ENCODE measurements around the gene BCR. TPM values are rescaled to one million over a fixed set of nuclear protein-coding genes. Genes with fewer than 3 reads are reported as not detected.

Gene BCR
- total RNA-seq, 4 donors from 2014 or later = 36.9 to 514 (median 91.0) TPM

GRCh38 chr22:23151827-23152226 is 28.5 kb upstream of the BCR start:
- Histone ChIP-seq H3K36me3 (no peaks in the 10 kb centered on the region), H3K4me3 (no peak overlapping the region), H3K9me3 (no peaks in the 10 kb centered on the region), H3K27me3 (no peaks in the 10 kb centered on the region), H3K27ac (no peak overlapping the region), H3K4me1 (peaks cover 0 to 10% (median 1%) of the 10 kb centered on the region in 4 donors)
- DNase-seq = no peak
- intact Hi-C loops (cut with DNase I; ENCODE audit: low total_unique reads) (no loop called here), in situ Hi-C loops (cut with MboI; ENCODE audit: low pct_ligation_motif_present in 1 of 4, low pct_unique_long_range_greater_than_20kb in 1 of 4, low sequenced_read_pairs in 3 of 4) (loop anchor here in 1 of 4 donors (25.0 kb wide), 1 partner anchor 235 kb away; no protein-coding TSS in a partner anchor)
- 40 to 90% methylated on average over 1 to 16 of the region's 16 CpGs for WGBS, 2 donors (ENCODE audit: low coverage in 1 of 2)
- TF ChIP-seq CTCF (IDR thresholded peaks at IDR 0.05) (no peak), POLR2A (IDR thresholded peaks at IDR 0.05) (no peak), POLR2AphosphoS5 (IDR thresholded peaks at IDR 0.05) (no peak), EP300 (IDR thresholded peaks at IDR 0.05; ENCODE audit: low read depth) (no peak)

- Histone ChIP-seq H3K27me3 (no peaks in the 10 kb centered on the region), H3K4me3 (no peak overlapping the region), H3K9me3 (no peaks in the 10 kb centered on the region), H3K27ac (no peak overlapping the region), H3K36me3 (no peaks in the 10 kb centered on the region), H3K4me1 (peaks cover 0 to 6% (median 3%) of the 10 kb centered on the region in 4 donors)
- WGBS, 2 donors (ENCODE audit: low coverage in 1 of 2) = 71 to 81% methylated on average over 5 to 19 of the region's 19 CpGs
- in situ Hi-C loops (cut with MboI; ENCODE audit: low pct_ligation_motif_present in 1 of 4, low pct_unique_long_range_greater_than_20kb in 1 of 4, low sequenced_read_pairs in 3 of 4) = loop anchor here in 1 of 4 donors (25.0 kb wide), 1 partner anchor 235 kb away; no protein-coding TSS in a partner anchor
- DNase-seq = no peak
- intact Hi-C loops (cut with DNase I; ENCODE audit: low total_unique reads) = no loop called here
- TF ChIP-seq POLR2AphosphoS5 (IDR thresholded peaks at IDR 0.05) = no peak
- no peak for TF ChIP-seq EP300 (IDR thresholded peaks at IDR 0.05; ENCODE audit: low read depth)
These were observed 27.8 kb upstream of the BCR start for GRCh38 chr22:23152238-23153114.

DNA sequence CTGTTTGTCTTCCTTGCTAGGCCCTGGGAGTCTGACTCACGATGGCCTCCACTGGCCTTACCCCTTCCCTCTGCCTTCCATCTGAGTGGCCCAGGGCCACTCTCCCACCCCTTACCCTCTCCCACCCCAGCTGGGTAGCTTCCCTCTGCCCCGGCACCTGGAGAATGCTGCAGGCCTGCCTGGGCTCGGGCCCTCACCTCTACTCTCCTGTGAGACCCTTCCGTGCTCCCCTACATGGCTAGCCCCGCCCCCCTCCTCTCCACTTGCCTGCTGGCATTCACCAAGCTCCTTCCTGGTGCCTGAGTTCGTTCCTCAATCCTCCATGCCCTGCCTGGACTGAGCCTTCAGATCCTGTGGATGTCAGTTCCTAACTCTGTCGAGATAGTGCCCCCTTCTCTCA is 26.3 kb upstream of the BCR start:
- Histone ChIP-seq H3K4me3 (no peak overlapping the region), H3K9me3 (no peaks in the 10 kb centered on the region), H3K4me1 (peaks cover 0 to 5% (median 2%) of the 10 kb centered on the region in 4 donors), H3K27ac (no peak overlapping the region), H3K36me3 (no peaks in the 10 kb centered on the region), H3K27me3 (no peaks in the 10 kb centered on the region)
- in situ Hi-C loops (cut with MboI; ENCODE audit: low pct_ligation_motif_present in 1 of 4, low pct_unique_long_range_greater_than_20kb in 1 of 4, low sequenced_read_pairs in 3 of 4) = loop anchor here in 1 of 4 donors (25.0 kb wide), 1 partner anchor 233 kb away; no protein-coding TSS in a partner anchor
- intact Hi-C loops (cut with DNase I; ENCODE audit: low total_unique reads) = no loop called here
- WGBS, 2 donors (ENCODE audit: low coverage in 1 of 2) = 85% methylated on average over 7 of the region's 7 CpGs; no CpG with 5 or more reads in 1 of the 2 donors
- TF ChIP-seq EP300 (IDR thresholded peaks at IDR 0.05; ENCODE audit: low read depth) (no peak), POLR2AphosphoS5 (IDR thresholded peaks at IDR 0.05) (no peak), POLR2A (IDR thresholded peaks at IDR 0.05) (no peak), CTCF (IDR thresholded peaks at IDR 0.05) (no peak)
- DNase-seq = no peak

DNA sequence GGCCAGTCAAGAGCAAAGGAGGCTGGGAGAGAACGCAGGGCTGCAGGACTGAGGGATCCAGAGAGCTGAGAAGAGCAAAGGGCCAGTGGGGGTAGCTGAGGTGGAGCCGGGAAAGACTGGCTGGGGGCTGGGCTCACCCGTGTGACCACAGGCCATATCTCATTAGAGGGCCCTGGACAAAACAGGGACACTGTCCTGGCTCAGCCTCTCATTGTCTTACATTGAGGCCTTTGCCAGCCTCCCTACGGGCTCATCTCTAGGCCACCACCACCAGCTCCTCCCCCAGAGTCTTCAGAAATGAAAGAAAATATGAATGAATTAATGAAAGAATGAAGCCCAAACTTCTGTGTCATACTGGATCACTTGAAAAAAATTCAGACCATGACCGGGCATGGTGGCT is 25.8 kb upstream of the BCR start:
- no peaks in the 10 kb centered on the region for H3K36me3 ChIP-seq
- H3K4me3 ChIP-seq = no peak overlapping the region
- TF ChIP-seq POLR2A (IDR thresholded peaks at IDR 0.05) = no peak
- TF ChIP-seq POLR2AphosphoS5 (IDR thresholded peaks at IDR 0.05) = no peak
- no peak for TF ChIP-seq CTCF (IDR thresholded peaks at IDR 0.05)
- WGBS, 2 donors (ENCODE audit: low coverage in 1 of 2) = 92 to 100% methylated on average over 1 to 5 of the region's 5 CpGs
- intact Hi-C loops (cut with DNase I; ENCODE audit: low total_unique reads) (no loop called here), in situ Hi-C loops (cut with MboI; ENCODE audit: low pct_ligation_motif_present in 1 of 4, low pct_unique_long_range_greater_than_20kb in 1 of 4, low sequenced_read_pairs in 3 of 4) (loop anchor here in 1 of 4 donors (25.0 kb wide), 1 partner anchor 233 kb away; no protein-coding TSS in a partner anchor)
- DNase-seq = no peak
- peaks cover 0 to 5% (median 2%) of the 10 kb centered on the region in 4 donors for H3K4me1 ChIP-seq
- no peaks in the 10 kb centered on the region for H3K9me3 ChIP-seq
- H3K27ac ChIP-seq = no peak overlapping the region
- H3K27me3 ChIP-seq = no peaks in the 10 kb centered on the region

Data from transverse colon (tissue), 4 donors.